T47D (cell line): ENCODE measurements around the gene LRCH3.
"Not testable (repeated sequence)": the region's sequence is repeated elsewhere in the genome, so short reads cannot be mapped to it uniquely, and the experiment has no call there.

ENCODE experiments used
- DNase-seq, 2 experiments: peaks; one replicate each; pipeline versions ENCODE4 v3.0.0 to v3.0.0-alpha.2; 2011 to 2012; ENCODE audit warnings: low read depth in 1 of 2, low spot score in 1 of 2
- JUND ChIP-seq: IDR thresholded peaks from 2 replicates; pipeline ENCODE4 v1.6.1; 2012; ENCODE audit warnings: low read depth
- in situ Hi-C: cut with HindIII; loops from 2 replicates; pipeline ENCODE4 v1.10.0; 2016; ENCODE audit warnings: low sequenced_read_pairs, low pct_unique_long_range_greater_than_20kb

Gene LRCH3

GRCh38 chr3:197888511-197888910 is 97.5 kb downstream of the LRCH3 start:
- in situ Hi-C loops, result no loop called here
- no peak for TF ChIP-seq JUND
- DNase-seq, result no peak

GRCh38 chr3:197889204-197889930 is 98.3 kb downstream of the LRCH3 start:
- no peak for TF ChIP-seq JUND
- DNase-seq, result peak in 1 of 2 experiments; percentile 87
- in situ Hi-C loops, result no loop called here

- in situ Hi-C loops, result no loop called here
- TF ChIP-seq JUND, result no peak
- DNase-seq, result no peak
Measured at GRCh38 chr3:197890693-197891092, 99.6 kb downstream of the LRCH3 start.

GRCh38 chr3:197892162-197892561 is 101.1 kb downstream of the LRCH3 start:
- no peak for DNase-seq
- no peak for TF ChIP-seq JUND
- in situ Hi-C loops, result no loop called here

- no peak for DNase-seq
- TF ChIP-seq JUND, result no peak
- in situ Hi-C loops, result no loop called here
Measured at GRCh38 chr3:197896421-197896820, 105.4 kb downstream of the LRCH3 start.

- no peak for TF ChIP-seq JUND
- no peak for DNase-seq
- in situ Hi-C loops, result no loop called here
Measured at GRCh38 chr3:197899833-197900478, 108.9 kb downstream of the LRCH3 start.

- TF ChIP-seq JUND, result no peak
- peak in 1 of 2 experiments; percentile 74 for DNase-seq
- in situ Hi-C loops, result no loop called here
Measured at GRCh38 chr3:197901626-197902025, 110.6 kb downstream of the LRCH3 start.

GRCh38 chr3:197906023-197906849 is 115.2 kb downstream of the LRCH3 start:
- peak; percentile 82 to 96 for DNase-seq
- in situ Hi-C loops, result no loop called here
- TF ChIP-seq JUND, result no peak

GRCh38 chr3:197906850-197907187 is 115.8 kb downstream of the LRCH3 start:
- TF ChIP-seq JUND, result peak; percentile 85

GRCh38 chr3:197907196-197907595 is 116.1 kb downstream of the LRCH3 start:
- in situ Hi-C loops, result no loop called here
- DNase-seq, result no peak
- no peak for TF ChIP-seq JUND

More at GRCh38 chr3:197906850-197907187, 115.8 kb downstream of the LRCH3 start:
- peak; percentile 45 to 56 for DNase-seq
- in situ Hi-C loops, result no loop called here

- in situ Hi-C loops, DNase-seq: not testable (repeated sequence)
Measured at GRCh38 chr3:197908550-197908949, 117.5 kb downstream of the LRCH3 start.

- DNase-seq, result no peak
- TF ChIP-seq JUND, result no peak
- in situ Hi-C loops, result no loop called here
Measured at GRCh38 chr3:197908957-197909701, 118.1 kb downstream of the LRCH3 start.
